PC-3 (cell line): ENCODE data around the gene RAB17. TPM values are rescaled to one million over a fixed set of nuclear protein-coding genes. Genes with fewer than 3 reads are reported as not detected.
"Not testable (repeated sequence)": the region's sequence is repeated elsewhere in the genome, so short reads cannot be mapped to it uniquely, and the experiment has no call there.

Experiments used
- ATAC-seq: fragments of 200-7000 bp; cut with Tn5 transposase; 2 replicates; pipeline ENCODE4 v1.9.1; 2020; ENCODE audit warnings: mild to moderate bottlenecking, moderate library complexity
- BruUV-seq: library from RNA; stranded (reverse); fragments of 400-500 nt; replicated peaks from 2 replicates; lab custom pipeline; 2021; lab: Mats Ljungman, UMichigan
- CTCF ChIA-PET: fragments of 300-600 bp; sonication (Branson Sonifier 250); formaldehyde crosslinking; loops from one replicate; lab custom pipeline; 2022; ENCODE audit warnings: antibody characterized with exemption; lab: Charles Lee
- POLR2A ChIA-PET: fragments of 300-600 bp; sonication (Branson Sonifier 250); formaldehyde crosslinking; loops from one replicate; lab custom pipeline; 2022; ENCODE audit warnings: antibody characterized with exemption; ENCODE audit not compliant: unreplicated experiment; lab: Charles Lee
- DNase-seq: peaks from one replicate; pipeline ENCODE4 v3.0.0-alpha.2; 2015
- H2AFZ ChIP-seq: fragments of 300-600 bp; sonication (generic); 2 replicates; pipeline ENCODE4 v1.6.0; 2016; ENCODE audit warnings: antibody characterized with exemption, low read length
- H3F3A ChIP-seq: fragments of 300-600 bp; sonication (generic); one replicate; pipeline ENCODE4 v1.6.0; 2017; ENCODE audit warnings: antibody characterized with exemption, low read length, control low read depth, mild to moderate bottlenecking; ENCODE audit not compliant: unreplicated experiment
- H3K27ac ChIP-seq: fragments of 300-600 bp; sonication (generic); 2 replicates; pipeline ENCODE4 v1.5.1; 2016; ENCODE audit warnings: mild to moderate bottlenecking, low read length
- H3K27me3 ChIP-seq: fragments of 300-600 bp; sonication (generic); 2 replicates; pipeline ENCODE4 v1.6.1; 2016; ENCODE audit warnings: low read length, mixed read lengths
- H3K36me3 ChIP-seq: fragments of 300-600 bp; sonication (generic); 2 replicates; pipeline ENCODE4 v1.6.1; 2016; ENCODE audit warnings: low read depth, mixed run types, low read length, mixed read lengths
- H3K4me1 ChIP-seq: fragments of 300-600 bp; sonication (generic); 2 replicates; pipeline ENCODE4 v1.5.1; 2016; ENCODE audit warnings: low read length; ENCODE audit not compliant: insufficient read depth
- H3K4me2 ChIP-seq: fragments of 300-600 bp; sonication (generic); 2 replicates; pipeline ENCODE4 v1.6.0; 2016; ENCODE audit warnings: low read length
- H3K4me3 ChIP-seq: fragments of 300-600 bp; sonication (generic); 2 replicates; pipeline ENCODE4 v1.5.1; 2016; ENCODE audit warnings: mild to moderate bottlenecking, low read length, mixed read lengths
- H3K79me2 ChIP-seq: fragments of 300-600 bp; sonication (generic); 2 replicates; pipeline ENCODE4 v1.6.1; 2017; ENCODE audit warnings: low read length, mixed read lengths
- H3K9ac ChIP-seq: fragments of 300-600 bp; sonication (generic); 2 replicates; pipeline ENCODE4 v1.6.0; 2016; ENCODE audit warnings: mild to moderate bottlenecking, low read length
- H3K9me2 ChIP-seq: fragments of 300-600 bp; sonication (generic); replicated peaks from 2 replicates; pipeline ENCODE4 v1.6.1; 2016; ENCODE audit warnings: mixed run types, low read length, mixed read lengths
- H3K9me3 ChIP-seq: fragments of 300-600 bp; sonication (generic); 2 replicates; pipeline ENCODE4 v1.6.1; 2016; ENCODE audit warnings: low read length, mixed read lengths
- H4K20me1 ChIP-seq: fragments of 300-600 bp; sonication (generic); 2 replicates; pipeline ENCODE4 v1.6.1; 2016; ENCODE audit warnings: low read length, mixed read lengths
- EZH2 ChIP-seq: fragments of 300-600 bp; sonication (generic); IDR thresholded peaks from one replicate; pipeline ENCODE4 v1.6.1; 2017; ENCODE audit warnings: antibody characterized with exemption, mild to moderate bottlenecking, low read length; ENCODE audit not compliant: unreplicated experiment
- EZH2phosphoT487 ChIP-seq: fragments of 300-600 bp; sonication (generic); IDR thresholded peaks from 2 replicates; pipeline ENCODE4 v1.6.1; 2018; ENCODE audit warnings: mild to moderate bottlenecking, antibody characterized with exemption, low read length, borderline replicate concordance
- intact Hi-C: fragments of 100-400 bp; cut with micrococcal nuclease; formaldehyde crosslinking; loops from 2 replicates; pipeline ENCODE4 v1.9.0; 2023
- total RNA-seq: library from RNA; depleted of rRNA; stranded (reverse); fragments of >200 nt; gene quantifications from 2 replicates; pipeline ENCODE4 v1.2.3, GENCODE V29; 2014
- TF ChIP-seq, protein P1 (sequence below): fragments of 300-600 bp; sonication (generic); conservative IDR thresholded peaks from 2 replicates; pipeline ENCODE4 v1.5.1; 2017; ENCODE audit warnings: antibody characterized with exemption, low read depth, mild to moderate bottlenecking, low read length

RAB17 gene
- total RNA-seq, 1 experiment from 2014 or later, result 28.9 TPM

DNA sequence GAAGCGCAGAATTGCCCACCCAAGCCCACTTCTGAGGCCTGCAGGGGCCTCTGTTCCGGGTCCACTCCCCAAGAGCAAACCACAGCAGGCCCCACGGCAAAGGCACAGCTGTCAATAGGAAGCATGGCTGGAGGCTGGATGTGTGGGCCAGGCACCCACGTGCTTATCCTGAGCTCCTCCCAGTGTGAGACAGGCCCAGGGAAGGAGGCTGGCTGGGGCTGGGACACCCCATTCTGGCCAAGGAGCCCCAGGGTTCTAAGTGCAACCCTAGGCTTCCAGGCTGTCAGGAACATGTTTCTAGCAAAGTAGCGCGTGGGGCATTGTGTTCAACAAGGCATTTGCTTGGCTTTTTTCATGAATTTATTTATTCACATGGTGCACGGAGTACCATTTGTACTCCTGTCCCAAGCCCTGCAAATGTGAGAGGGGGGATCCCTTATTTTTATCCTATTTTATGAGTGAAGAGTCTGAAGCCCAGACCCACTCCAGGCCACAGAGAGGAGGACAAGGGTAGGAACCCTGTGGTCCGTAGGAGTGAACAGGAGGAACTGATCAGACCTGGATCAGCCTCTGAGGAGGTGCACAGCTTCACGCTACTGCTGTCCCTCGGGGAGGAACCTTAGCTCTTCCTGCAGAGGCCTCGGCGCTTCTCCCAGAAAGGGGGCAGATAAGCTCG is 6.1 kb upstream of the RAB17 start:
- no peak overlapping the region for H3K27ac ChIP-seq
- H3K4me3 ChIP-seq, result no peak overlapping the region
- intact Hi-C loops, result loop anchor here (10.0 kb wide), 1 partner anchor 68 kb away; no protein-coding TSS in a partner anchor
- no peaks in the 10 kb centered on the region for H3K27me3 ChIP-seq
- H2AFZ ChIP-seq, result no peak overlapping the region
- no peak overlapping the region for H3K4me2 ChIP-seq
- no peaks in the 10 kb centered on the region for H3F3A ChIP-seq
- peaks cover 2% of the 10 kb centered on the region for H3K4me1 ChIP-seq
- no peak overlapping the region for H3K9ac ChIP-seq
- no peak for TF ChIP-seq EZH2phosphoT487
- TF ChIP-seq EZH2, result no peak
- TF ChIP-seq, protein P1, sequence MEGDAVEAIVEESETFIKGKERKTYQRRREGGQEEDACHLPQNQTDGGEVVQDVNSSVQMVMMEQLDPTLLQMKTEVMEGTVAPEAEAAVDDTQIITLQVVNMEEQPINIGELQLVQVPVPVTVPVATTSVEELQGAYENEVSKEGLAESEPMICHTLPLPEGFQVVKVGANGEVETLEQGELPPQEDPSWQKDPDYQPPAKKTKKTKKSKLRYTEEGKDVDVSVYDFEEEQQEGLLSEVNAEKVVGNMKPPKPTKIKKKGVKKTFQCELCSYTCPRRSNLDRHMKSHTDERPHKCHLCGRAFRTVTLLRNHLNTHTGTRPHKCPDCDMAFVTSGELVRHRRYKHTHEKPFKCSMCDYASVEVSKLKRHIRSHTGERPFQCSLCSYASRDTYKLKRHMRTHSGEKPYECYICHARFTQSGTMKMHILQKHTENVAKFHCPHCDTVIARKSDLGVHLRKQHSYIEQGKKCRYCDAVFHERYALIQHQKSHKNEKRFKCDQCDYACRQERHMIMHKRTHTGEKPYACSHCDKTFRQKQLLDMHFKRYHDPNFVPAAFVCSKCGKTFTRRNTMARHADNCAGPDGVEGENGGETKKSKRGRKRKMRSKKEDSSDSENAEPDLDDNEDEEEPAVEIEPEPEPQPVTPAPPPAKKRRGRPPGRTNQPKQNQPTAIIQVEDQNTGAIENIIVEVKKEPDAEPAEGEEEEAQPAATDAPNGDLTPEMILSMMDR, result no peak
- no peak for ATAC-seq
- no peaks in the 10 kb centered on the region for H3K9me2 ChIP-seq
- H4K20me1 ChIP-seq, result no peaks in the 10 kb centered on the region
- H3K36me3 ChIP-seq, result no peaks in the 10 kb centered on the region
- BruUV-seq, result no TSS peak
- CTCF ChIA-PET, result no interaction called here
- H3K79me2 ChIP-seq, result no peaks in the 10 kb centered on the region
- H3K9me3 ChIP-seq, result no peaks in the 10 kb centered on the region
- POLR2A ChIA-PET, result no interaction called here
- DNase-seq, result no peak

DNA sequence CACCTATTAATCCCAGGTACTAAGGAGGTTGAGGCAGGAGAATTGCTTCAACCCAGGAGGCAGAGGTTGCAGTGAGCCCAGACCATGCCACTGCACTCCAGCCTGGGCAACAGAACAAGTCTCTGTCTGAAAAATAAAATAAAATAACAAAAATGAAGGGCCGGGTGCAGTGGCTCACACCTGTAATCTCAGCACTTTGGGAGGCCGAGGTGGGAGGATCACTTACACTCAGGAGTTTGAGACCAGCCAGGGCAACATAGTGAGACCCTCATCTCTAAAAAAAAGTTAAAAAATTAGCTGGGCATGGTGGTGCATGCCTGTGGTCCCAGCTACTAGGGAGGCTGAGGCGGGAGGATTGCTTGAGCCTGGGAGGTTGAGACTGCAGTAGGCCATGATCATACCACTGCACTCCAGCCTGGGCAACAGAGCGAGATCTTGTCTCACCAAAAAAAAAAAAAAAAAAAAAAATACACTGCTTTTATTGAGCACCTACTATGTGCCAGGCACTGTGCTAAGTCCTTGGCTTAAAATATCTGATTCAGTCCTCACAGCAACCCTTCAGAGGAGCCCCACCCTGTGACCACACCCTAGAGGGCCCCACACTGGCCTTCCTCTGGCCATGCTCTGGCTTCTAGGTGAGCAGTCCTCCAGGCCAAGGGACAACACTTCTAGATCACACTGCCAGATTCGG is 5.4 kb upstream of the RAB17 start:
- H3K9me3 ChIP-seq, H3K79me2 ChIP-seq, H3K27me3 ChIP-seq, H3K9ac ChIP-seq, H3K36me3 ChIP-seq, H3K27ac ChIP-seq, CTCF ChIA-PET, H4K20me1 ChIP-seq, H3F3A ChIP-seq, H3K4me2 ChIP-seq, H3K4me1 ChIP-seq, POLR2A ChIA-PET, H3K4me3 ChIP-seq, DNase-seq, ATAC-seq, BruUV-seq, H3K9me2 ChIP-seq, H2AFZ ChIP-seq: not testable (repeated sequence)
- intact Hi-C loops, result loop anchor here (10.0 kb wide), 1 partner anchor 69 kb away; no protein-coding TSS in a partner anchor

DNA sequence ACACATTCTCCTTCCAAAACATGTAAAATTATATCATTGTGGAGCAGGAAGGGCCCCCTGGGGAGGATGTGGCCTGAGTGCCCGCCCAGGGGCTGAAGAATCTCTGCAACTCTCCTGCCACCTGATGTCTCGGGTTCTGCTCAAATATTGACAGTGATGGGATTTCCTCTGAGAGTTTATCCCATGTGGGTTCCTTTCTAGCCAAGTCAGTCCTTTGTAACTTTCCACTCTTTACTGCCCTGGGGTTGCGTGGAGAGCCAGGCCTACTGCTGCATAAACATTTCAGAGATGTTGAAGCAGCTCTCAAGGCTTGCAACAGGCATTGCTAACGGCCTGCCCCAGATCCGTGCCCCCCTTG is 4.0 kb upstream of the RAB17 start:
- BruUV-seq, result no TSS peak
- intact Hi-C loops, result loop anchor here (10.0 kb wide), 1 partner anchor 70 kb away; no protein-coding TSS in a partner anchor
- Histone ChIP-seq H3K27me3 (no peaks in the 10 kb centered on the region), H3K27ac (no peak overlapping the region), H3K4me3 (no peak overlapping the region), H3K36me3 (no peaks in the 10 kb centered on the region), H3K9me2 (no peaks in the 10 kb centered on the region), H3K9ac (no peak overlapping the region), H3K79me2 (peaks cover 6% of the 10 kb centered on the region), H3K4me2 (no peak overlapping the region), H3K4me1 (peaks cover 8% of the 10 kb centered on the region), H2AFZ (no peak overlapping the region), H3K9me3 (no peaks in the 10 kb centered on the region), H3F3A (no peaks in the 10 kb centered on the region), H4K20me1 (no peaks in the 10 kb centered on the region)
- no peak for DNase-seq
- ChIA-PET CTCF (no interaction called here), POLR2A (no interaction called here)
- no peak for ATAC-seq
- TF ChIP-seq EZH2phosphoT487 (no peak), EZH2 (no peak)
- TF ChIP-seq, protein P1, result no peak
